GM23338 (cell line): ENCODE results near the gene PPP1R13L. TPM values are rescaled to one million over a fixed set of nuclear protein-coding genes. Genes with fewer than 3 reads are reported as not detected.

Experiments
- ATAC-seq: fragments of 200-7000 bp; cut with Tn5 transposase; 3 replicates; pipeline ENCODE4 v1.9.1; 2020
- DNase-seq: peaks from one replicate; pipeline ENCODE4 v3.0.0-alpha.2; 2015; ENCODE audit warnings: low spot score
- H2AFZ ChIP-seq: fragments of 200-600 bp; sonication (generic); 2 replicates; pipeline ENCODE4 v1.8.0; 2016; ENCODE audit warnings: antibody characterized with exemption, mild to moderate bottlenecking, moderate library complexity
- H3F3A ChIP-seq: fragments of 200-600 bp; sonication (generic); replicated peaks from 2 replicates; pipeline ENCODE4 v1.8.0; 2017; ENCODE audit warnings: antibody characterized with exemption, mixed run types, low read depth
- H3K27ac ChIP-seq: fragments of 200-600 bp; sonication (generic); 2 replicates; pipeline ENCODE4 v1.6.1; 2016; ENCODE audit warnings: low read depth
- H3K27me3 ChIP-seq: fragments of 200-600 bp; sonication (generic); 2 replicates; pipeline ENCODE4 v1.8.0; 2016; ENCODE audit warnings: mild to moderate bottlenecking, mixed run types, moderate library complexity; ENCODE audit not compliant: insufficient read depth
- H3K36me3 ChIP-seq: fragments of 200-600 bp; sonication (generic); 2 replicates; pipeline ENCODE4 v1.8.0; 2016; ENCODE audit warnings: mild to moderate bottlenecking; ENCODE audit not compliant: insufficient read depth
- H3K4me1 ChIP-seq: fragments of 200-600 bp; sonication (generic); 2 replicates; pipeline ENCODE4 v1.8.0; 2016; ENCODE audit warnings: mild to moderate bottlenecking, moderate library complexity; ENCODE audit not compliant: insufficient read depth
- H3K4me2 ChIP-seq: fragments of 200-600 bp; sonication (generic); 2 replicates; pipeline ENCODE4 v1.7.1; 2017; ENCODE audit warnings: mixed run types
- H3K4me3 ChIP-seq: fragments of 200-600 bp; sonication (generic); 2 replicates; pipeline ENCODE4 v1.6.1; 2016; ENCODE audit warnings: mixed run types
- H3K79me2 ChIP-seq: fragments of 200-600 bp; sonication (generic); replicated peaks from 2 replicates; pipeline ENCODE4 v1.8.0; 2017; ENCODE audit warnings: mild to moderate bottlenecking; ENCODE audit not compliant: insufficient read depth
- H3K9me2 ChIP-seq: fragments of 200-600 bp; sonication (generic); 2 replicates; pipeline ENCODE4 v1.8.0; 2017; ENCODE audit not compliant: insufficient read depth
- H4K20me1 ChIP-seq: fragments of 200-600 bp; sonication (generic); replicated peaks from 2 replicates; pipeline ENCODE4 v1.8.0; 2017; ENCODE audit warnings: mild to moderate bottlenecking; ENCODE audit not compliant: insufficient read depth
- H3K27ac Mint-ChIP-seq: 2 replicates; pipeline ENCODE4 v1.8.0; 2020; ENCODE audit warnings: inconsistent platforms, mild to moderate bottlenecking, moderate library complexity, mixed read lengths
- H3K27me3 Mint-ChIP-seq: 3 replicates; pipeline ENCODE4 v1.8.0; 2022; ENCODE audit warnings: low read depth, mild to moderate bottlenecking, moderate library complexity, mixed read lengths, inconsistent platforms; ENCODE audit not compliant: insufficient read depth, poor library complexity
- H3K36me3 Mint-ChIP-seq: 3 replicates; pipeline ENCODE4 v1.8.0; 2021; ENCODE audit warnings: low read depth, mild to moderate bottlenecking, inconsistent platforms, moderate library complexity, mixed read lengths
- H3K4me1 Mint-ChIP-seq: 3 replicates; pipeline ENCODE4 v1.8.0; 2020; ENCODE audit warnings: mild to moderate bottlenecking, inconsistent platforms, mixed read lengths
- H3K4me3 Mint-ChIP-seq: 3 replicates; pipeline ENCODE4 v1.8.0; 2021; ENCODE audit warnings: moderate library complexity, mild to moderate bottlenecking, inconsistent platforms, mixed read lengths
- H3K9me3 Mint-ChIP-seq: 3 replicates; pipeline ENCODE4 v1.8.0; 2020; ENCODE audit warnings: moderate library complexity, mild to moderate bottlenecking, inconsistent platforms, mixed read lengths
- CREB1 ChIP-seq: fragments of 250-450 bp; sonication (Bioruptor Pico); IDR thresholded peaks from 2 replicates; pipeline ENCODE4 v1.5.0; 2020; ENCODE audit warnings: low read depth, mild to moderate bottlenecking, moderate library complexity
- CTCF ChIP-seq, 2 experiments: fragments of 200-600 bp in 1 of 2; sonication (generic) in 1 of 2; conservative IDR thresholded peaks; 2 replicates each; pipeline versions ENCODE4 v1.5.1 to v1.6.1; 2016 to 2017; ENCODE audit warnings: antibody characterized with exemption in 2 of 2, low read depth in 2 of 2, mild to moderate bottlenecking in 2 of 2, moderate library complexity in 1 of 2
- ETS1 ChIP-seq: IDR thresholded peaks from 2 replicates; pipeline ENCODE4 v1.6.1; 2016; ENCODE audit warnings: antibody characterized with exemption
- EZH2 ChIP-seq: fragments of 200-600 bp; sonication (generic); IDR thresholded peaks from one replicate; pipeline ENCODE4 v1.8.0; 2017; ENCODE audit warnings: antibody characterized with exemption, mild to moderate bottlenecking, low read depth; ENCODE audit not compliant: unreplicated experiment
- EZH2phosphoT487 ChIP-seq: fragments of 200-600 bp; sonication (generic); IDR thresholded peaks from one replicate; pipeline ENCODE4 v1.8.1; 2018; ENCODE audit warnings: antibody characterized with exemption; ENCODE audit not compliant: unreplicated experiment
- JUNB ChIP-seq: IDR thresholded peaks from one replicate; pipeline ENCODE4 v1.6.1; 2016; ENCODE audit warnings: antibody characterized with exemption; ENCODE audit not compliant: unreplicated experiment
- NANOG ChIP-seq: IDR thresholded peaks from 2 replicates; pipeline ENCODE4 v1.6.1; 2016; ENCODE audit warnings: antibody characterized with exemption, borderline replicate concordance
- POLR2AphosphoS5 ChIP-seq: IDR thresholded peaks from 2 replicates; pipeline ENCODE4 v1.6.1; 2016; ENCODE audit warnings: antibody characterized with exemption, low read depth
- STAT1 ChIP-seq: IDR thresholded peaks from one replicate; pipeline ENCODE4 v1.6.1; 2016; ENCODE audit warnings: antibody characterized with exemption; ENCODE audit not compliant: unreplicated experiment
- ZNF114 ChIP-seq: fragments of 250-450 bp; sonication (Bioruptor Pico); IDR thresholded peaks from 2 replicates; pipeline ENCODE4 v1.5.0; 2020; ENCODE audit warnings: mild to moderate bottlenecking, moderate library complexity
- ZNF331 ChIP-seq: fragments of 250-450 bp; sonication (Bioruptor Pico); IDR thresholded peaks from 2 replicates; pipeline ENCODE4 v1.5.0; 2020; ENCODE audit warnings: low read depth, mild to moderate bottlenecking, moderate library complexity
- polyA plus RNA-seq: library from polyadenylated mRNA; unstranded; fragments of >200 nt; fragmentation: Nextera tagmentation; extraction: Ambion mirVana; gene quantifications from 2 replicates; pipeline ENCODE4 v1.2.1, GENCODE V29; 2016
- total RNA-seq: library from RNA; depleted of rRNA; stranded (reverse); fragments of >200 nt; shearing (Covaris generic); gene quantifications from 2 replicates; pipeline ENCODE4 v1.2.3, GENCODE V29; 2014
- TF ChIP-seq, protein P1 (sequence below): fragments of 250-450 bp; sonication (Bioruptor Pico); IDR thresholded peaks from 2 replicates; pipeline ENCODE4 v1.5.0; 2020; ENCODE audit warnings: mild to moderate bottlenecking, moderate library complexity
- TF ChIP-seq, protein P2 (sequence below): IDR thresholded peaks from one replicate; pipeline ENCODE4 v1.6.1; 2018; ENCODE audit warnings: antibody characterized with exemption; ENCODE audit not compliant: unreplicated experiment

Gene PPP1R13L
- total and polyA plus RNA-seq, 2 experiments from 2014 or later: 9.6 to 15.5 TPM

DNA sequence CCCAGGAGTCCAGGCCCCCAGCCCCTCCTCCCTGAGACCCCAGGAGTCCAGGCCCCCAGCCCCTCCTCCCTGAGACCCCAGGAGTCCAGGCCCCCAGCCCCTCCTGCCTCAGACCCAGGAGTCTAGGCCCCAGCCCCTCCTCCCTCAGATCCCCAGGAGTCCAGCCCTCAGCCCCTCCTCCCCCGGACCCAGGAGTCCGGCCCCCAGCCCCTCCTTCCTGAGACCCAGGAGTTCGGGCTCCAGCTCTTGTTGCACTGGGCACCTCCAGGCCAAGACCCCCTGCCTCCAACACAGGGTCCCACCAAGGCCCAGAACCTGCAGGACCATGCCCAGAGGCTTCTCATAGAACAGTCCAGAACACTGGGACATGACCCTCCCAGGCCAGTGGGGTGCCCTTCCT is 15.0 kb upstream of the PPP1R13L start:
- Histone ChIP-seq H3K4me3 (no peak overlapping the region), H3K4me1 (peaks cover 8% of the 10 kb centered on the region; the same call in 1 of the 2 replicates), H2AFZ (no peak overlapping the region), H3K36me3 (no peaks in the 10 kb centered on the region; the same call in 1 of the 2 replicates), H3K27ac (no peak overlapping the region), H3K9me2 (no peaks in the 10 kb centered on the region), H3F3A (peaks cover 9% of the 10 kb centered on the region; the same call in 1 of the 2 replicates), H3K27me3 (no peaks in the 10 kb centered on the region), H3K79me2 (peaks cover 5% of the 10 kb centered on the region; the same call in 1 of the 2 replicates), H3K4me2 (no peak overlapping the region), H4K20me1 (peaks cover 2% of the 10 kb centered on the region; the same call in 1 of the 2 replicates)
- ATAC-seq (no peak), DNase-seq (no peak)
- H3K4me3 Mint-ChIP-seq: no peak overlapping the region
- H3K4me1 Mint-ChIP-seq: peaks cover 19% of the 10 kb centered on the region
- TF ChIP-seq NANOG: no peak
- no peak for TF ChIP-seq EZH2phosphoT487
- TF ChIP-seq CTCF (conservative IDR thresholded peaks at IDR 0.05; ENCODE audit: low read depth in 2 of 2): no peak
- TF ChIP-seq POLR2AphosphoS5: no peak
- no peak for TF ChIP-seq ETS1
- TF ChIP-seq STAT1: no peak
- TF ChIP-seq, protein P1, sequence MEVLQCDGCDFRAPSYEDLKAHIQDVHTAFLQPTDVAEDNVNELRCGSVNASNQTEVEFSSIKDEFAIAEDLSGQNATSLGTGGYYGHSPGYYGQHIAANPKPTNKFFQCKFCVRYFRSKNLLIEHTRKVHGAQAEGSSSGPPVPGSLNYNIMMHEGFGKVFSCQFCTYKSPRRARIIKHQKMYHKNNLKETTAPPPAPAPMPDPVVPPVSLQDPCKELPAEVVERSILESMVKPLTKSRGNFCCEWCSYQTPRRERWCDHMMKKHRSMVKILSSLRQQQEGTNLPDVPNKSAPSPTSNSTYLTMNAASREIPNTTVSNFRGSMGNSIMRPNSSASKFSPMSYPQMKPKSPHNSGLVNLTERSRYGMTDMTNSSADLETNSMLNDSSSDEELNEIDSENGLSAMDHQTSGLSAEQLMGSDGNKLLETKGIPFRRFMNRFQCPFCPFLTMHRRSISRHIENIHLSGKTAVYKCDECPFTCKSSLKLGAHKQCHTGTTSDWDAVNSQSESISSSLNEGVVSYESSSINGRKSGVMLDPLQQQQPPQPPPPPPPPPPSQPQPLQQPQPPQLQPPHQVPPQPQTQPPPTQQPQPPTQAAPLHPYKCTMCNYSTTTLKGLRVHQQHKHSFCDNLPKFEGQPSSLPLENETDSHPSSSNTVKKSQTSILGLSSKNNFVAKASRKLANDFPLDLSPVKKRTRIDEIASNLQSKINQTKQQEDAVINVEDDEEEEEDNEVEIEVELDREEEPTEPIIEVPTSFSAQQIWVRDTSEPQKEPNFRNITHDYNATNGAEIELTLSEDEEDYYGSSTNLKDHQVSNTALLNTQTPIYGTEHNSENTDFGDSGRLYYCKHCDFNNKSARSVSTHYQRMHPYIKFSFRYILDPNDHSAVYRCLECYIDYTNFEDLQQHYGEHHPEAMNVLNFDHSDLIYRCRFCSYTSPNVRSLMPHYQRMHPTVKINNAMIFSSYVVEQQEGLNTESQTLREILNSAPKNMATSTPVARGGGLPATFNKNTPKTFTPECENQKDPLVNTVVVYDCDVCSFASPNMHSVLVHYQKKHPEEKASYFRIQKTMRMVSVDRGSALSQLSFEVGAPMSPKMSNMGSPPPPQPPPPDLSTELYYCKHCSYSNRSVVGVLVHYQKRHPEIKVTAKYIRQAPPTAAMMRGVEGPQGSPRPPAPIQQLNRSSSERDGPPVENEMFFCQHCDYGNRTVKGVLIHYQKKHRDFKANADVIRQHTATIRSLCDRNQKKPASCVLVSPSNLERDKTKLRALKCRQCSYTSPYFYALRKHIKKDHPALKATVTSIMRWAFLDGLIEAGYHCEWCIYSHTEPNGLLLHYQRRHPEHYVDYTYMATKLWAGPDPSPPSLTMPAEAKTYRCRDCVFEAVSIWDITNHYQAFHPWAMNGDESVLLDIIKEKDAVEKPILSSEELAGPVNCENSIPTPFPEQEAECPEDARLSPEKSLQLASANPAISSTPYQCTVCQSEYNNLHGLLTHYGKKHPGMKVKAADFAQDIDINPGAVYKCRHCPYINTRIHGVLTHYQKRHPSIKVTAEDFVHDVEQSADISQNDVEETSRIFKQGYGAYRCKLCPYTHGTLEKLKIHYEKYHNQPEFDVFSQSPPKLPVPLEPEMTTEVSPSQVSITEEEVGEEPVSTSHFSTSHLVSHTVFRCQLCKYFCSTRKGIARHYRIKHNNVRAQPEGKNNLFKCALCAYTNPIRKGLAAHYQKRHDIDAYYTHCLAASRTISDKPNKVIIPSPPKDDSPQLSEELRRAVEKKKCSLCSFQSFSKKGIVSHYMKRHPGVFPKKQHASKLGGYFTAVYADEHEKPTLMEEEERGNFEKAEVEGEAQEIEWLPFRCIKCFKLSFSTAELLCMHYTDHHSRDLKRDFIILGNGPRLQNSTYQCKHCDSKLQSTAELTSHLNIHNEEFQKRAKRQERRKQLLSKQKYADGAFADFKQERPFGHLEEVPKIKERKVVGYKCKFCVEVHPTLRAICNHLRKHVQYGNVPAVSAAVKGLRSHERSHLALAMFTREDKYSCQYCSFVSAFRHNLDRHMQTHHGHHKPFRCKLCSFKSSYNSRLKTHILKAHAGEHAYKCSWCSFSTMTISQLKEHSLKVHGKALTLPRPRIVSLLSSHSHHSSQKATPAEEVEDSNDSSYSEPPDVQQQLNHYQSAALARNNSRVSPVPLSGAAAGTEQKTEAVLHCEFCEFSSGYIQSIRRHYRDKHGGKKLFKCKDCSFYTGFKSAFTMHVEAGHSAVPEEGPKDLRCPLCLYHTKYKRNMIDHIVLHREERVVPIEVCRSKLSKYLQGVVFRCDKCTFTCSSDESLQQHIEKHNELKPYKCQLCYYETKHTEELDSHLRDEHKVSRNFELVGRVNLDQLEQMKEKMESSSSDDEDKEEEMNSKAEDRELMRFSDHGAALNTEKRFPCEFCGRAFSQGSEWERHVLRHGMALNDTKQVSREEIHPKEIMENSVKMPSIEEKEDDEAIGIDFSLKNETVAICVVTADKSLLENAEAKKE (CRISPR knock-in tag): no peak
- TF ChIP-seq ZNF114 (CRISPR knock-in tag): no peak
- no peak for TF ChIP-seq ZNF331 (CRISPR knock-in tag)
- no peak for TF ChIP-seq JUNB
- TF ChIP-seq, protein P2, sequence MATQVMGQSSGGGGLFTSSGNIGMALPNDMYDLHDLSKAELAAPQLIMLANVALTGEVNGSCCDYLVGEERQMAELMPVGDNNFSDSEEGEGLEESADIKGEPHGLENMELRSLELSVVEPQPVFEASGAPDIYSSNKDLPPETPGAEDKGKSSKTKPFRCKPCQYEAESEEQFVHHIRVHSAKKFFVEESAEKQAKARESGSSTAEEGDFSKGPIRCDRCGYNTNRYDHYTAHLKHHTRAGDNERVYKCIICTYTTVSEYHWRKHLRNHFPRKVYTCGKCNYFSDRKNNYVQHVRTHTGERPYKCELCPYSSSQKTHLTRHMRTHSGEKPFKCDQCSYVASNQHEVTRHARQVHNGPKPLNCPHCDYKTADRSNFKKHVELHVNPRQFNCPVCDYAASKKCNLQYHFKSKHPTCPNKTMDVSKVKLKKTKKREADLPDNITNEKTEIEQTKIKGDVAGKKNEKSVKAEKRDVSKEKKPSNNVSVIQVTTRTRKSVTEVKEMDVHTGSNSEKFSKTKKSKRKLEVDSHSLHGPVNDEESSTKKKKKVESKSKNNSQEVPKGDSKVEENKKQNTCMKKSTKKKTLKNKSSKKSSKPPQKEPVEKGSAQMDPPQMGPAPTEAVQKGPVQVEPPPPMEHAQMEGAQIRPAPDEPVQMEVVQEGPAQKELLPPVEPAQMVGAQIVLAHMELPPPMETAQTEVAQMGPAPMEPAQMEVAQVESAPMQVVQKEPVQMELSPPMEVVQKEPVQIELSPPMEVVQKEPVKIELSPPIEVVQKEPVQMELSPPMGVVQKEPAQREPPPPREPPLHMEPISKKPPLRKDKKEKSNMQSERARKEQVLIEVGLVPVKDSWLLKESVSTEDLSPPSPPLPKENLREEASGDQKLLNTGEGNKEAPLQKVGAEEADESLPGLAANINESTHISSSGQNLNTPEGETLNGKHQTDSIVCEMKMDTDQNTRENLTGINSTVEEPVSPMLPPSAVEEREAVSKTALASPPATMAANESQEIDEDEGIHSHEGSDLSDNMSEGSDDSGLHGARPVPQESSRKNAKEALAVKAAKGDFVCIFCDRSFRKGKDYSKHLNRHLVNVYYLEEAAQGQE: no peak
- TF ChIP-seq CREB1 (CRISPR knock-in tag): no peak
- TF ChIP-seq EZH2: no peak
- peaks cover 33% of the 10 kb centered on the region for H3K36me3 Mint-ChIP-seq
- H3K27ac Mint-ChIP-seq: no peak overlapping the region
- H3K9me3 Mint-ChIP-seq: no peaks in the 10 kb centered on the region; the same call in 2 of the 3 replicates
- peaks cover 13% of the 10 kb centered on the region for H3K27me3 Mint-ChIP-seq
